ENCODE measurements around the gene ZNF564.
"Not testable (repeated sequence)": the region's sequence is repeated elsewhere in the genome, so short reads cannot be mapped to it uniquely, and the experiment has no call there.

Gene ZNF564

DNA sequence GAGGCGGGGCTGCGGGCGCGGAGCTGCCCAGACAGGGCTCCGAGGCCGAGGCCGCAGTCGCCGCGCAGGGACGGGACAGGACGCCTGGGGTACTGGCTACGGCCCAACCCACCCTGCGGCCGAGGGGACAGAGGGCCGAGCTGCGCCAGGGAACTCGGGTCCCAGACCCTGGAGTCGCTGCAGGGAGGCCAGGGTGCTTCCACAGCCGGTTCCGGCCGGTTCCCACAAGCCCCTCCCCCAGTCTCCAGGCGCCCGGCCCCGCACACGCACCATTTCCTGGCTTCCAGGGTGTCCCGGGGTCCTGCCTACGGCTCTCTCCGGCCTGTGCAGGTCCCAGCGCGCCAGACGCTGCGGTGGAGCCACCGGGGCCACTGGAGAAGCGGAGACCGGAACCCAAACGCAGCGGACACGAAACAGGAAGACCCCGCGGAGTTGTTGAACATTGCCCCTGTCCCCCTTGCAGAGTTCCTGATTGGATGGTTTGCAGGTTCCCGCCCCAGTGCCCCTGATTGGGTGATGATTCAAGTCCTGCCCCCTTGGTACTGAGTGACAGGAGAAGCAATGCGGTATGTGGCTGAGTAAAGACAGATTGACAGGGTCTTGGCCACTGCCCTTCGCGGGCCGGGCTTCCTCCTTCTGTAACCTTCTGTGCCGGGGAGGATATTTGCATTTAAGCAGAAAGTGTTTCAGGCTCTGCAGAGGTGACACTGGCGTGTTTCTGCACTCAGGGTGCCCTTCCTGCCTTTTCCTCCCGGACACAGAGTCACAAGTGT lies at the start of gene ZNF564:
ZNF564 (minus strand) TSS at position 423 of the 773 bp plus-strand sequence; CDS start at position 273, 150 bp downstream.
- peak; percentile 99 for DNase-seq (ENCODE audit: low read depth)

DNA sequence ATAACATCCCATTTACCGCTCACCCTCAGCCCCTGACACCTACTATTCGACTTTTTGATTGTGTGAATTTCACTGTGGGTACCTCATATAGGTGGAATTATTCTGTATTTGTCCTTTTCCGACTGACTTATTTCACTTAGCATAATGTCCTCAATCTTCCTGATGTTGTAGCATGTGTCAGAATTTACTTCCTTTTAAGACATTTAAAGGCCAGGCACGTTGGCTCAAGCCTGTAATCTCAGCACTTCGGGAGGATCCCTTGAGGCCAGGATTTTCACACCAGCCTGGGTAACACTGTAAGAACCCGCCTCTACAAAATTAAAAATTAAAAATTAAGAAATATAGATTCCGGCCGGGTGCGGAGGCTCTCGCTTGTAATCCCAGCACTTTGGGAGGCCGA lies 46.3 kb upstream of the ZNF564 start:
- DNase-seq (ENCODE audit: low read depth) = no peak

DNA sequence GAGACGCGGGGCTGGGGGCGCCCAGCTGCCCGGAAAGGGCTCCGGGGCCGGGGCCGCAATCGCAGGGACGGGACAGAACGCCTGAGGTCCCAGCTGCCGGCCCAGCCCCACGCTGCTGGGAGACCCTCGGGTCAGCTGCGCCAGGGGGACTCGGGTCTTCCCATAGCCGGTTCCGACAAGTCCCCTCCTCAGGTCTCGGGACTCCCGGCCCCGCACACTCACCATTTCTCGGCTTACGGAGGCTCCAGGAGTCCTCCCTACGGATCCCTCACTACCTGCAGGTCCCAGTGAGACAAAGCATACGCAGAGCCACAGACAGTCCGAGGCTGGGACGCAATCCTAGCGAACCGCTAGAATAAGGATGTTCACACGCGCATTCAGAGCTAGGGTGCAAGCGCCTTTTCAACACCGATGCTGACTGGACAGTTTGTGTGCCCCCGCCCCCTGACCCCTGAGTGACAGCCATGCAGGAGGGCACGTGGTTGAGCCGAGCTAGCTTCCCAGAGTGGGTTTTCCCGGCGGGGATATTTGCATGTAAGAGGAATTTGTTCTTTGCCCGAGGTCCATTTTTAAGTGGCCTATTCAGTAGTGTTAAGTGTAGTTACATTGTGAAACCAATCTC lies 45.8 kb upstream of the ZNF564 start:
- DNase-seq (ENCODE audit: low read depth) = no peak

DNA sequence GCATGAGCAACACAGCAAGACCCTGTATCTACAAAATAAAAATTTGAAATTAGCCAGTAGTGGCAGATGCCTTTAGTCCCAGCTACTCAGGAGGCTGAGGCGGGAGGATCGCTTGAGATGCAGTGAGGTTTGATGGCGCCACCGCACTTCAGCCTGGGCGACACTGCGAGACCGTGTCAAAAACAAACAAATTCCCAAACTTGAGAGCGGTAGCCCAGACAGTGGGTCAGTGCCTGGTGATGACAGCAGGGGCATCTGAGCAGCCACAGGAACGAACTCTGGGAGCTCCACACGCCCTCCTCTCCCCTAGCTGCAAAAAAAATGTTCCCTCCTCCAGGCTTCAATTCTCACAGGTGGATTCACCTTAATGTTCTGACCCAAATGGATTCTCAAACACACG lies 45.2 kb upstream of the ZNF564 start:
- no peak for DNase-seq (ENCODE audit: low read depth)

DNA sequence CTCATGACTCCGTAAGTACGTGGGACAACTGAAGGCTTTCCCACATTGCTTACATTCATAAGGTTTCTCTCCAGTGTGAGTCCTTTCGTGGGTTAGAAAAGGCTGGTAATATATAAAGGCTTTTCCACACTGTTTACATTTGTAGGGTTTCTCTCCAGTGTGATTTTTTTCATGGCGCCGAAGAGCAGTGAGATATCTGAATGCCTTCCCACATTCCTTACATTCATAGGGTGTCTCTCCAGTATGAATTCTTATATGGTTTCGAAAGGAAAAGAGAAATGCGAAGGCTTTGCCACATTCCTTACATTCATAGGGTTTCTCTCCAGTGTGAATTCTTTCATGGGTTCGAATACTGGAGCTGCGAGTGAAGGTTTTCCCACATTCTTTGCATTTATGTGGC lies 29.8 kb upstream of the ZNF564 start:
- no peak for DNase-seq (ENCODE audit: low read depth)

DNA sequence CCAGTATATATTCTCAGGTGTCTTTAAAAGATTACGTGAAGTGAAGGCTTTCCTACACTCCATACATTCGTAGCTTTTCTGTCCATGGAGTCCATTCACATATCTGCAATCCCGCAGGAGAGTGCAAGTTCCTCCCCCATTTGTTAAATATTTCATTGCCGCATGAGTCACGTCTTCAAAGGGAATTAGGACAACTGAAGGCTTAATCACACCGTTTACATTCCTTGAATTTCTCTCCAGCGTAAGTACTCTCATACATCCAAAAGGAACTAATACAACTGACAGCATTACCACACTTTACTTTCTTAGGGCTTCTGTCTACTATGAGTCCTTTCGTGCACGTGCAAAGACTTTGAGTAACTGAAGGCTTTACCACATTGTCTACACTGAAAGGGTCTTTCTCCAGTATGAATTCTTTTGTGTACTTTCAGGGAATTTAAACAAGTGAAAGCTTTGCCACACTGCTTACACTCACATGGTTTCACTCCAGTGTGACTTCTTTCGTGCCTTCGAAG lies 29.0 kb upstream of the ZNF564 start:
- no peak for DNase-seq (ENCODE audit: low read depth)

DNA sequence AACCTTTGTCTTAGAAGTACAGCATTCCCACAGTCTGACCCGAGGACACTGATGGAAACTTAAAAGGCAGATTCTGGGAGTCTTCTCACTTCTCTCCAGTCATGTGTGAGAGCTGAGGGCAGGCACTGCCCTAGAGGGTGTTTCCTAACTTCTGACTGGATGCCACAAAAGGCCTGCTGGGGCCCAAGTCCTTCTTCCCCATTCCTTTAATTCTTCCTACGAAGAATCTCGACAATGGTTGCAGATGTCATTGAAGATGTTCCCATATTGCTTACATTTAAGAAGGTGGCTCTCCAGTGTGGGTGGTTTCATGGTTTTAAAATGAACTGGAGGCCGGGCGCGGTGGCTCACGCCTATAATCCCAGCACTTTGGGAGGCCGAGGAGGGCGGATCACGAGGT lies 27.4 kb upstream of the ZNF564 start:
- no peak for DNase-seq (ENCODE audit: low read depth)

DNA sequence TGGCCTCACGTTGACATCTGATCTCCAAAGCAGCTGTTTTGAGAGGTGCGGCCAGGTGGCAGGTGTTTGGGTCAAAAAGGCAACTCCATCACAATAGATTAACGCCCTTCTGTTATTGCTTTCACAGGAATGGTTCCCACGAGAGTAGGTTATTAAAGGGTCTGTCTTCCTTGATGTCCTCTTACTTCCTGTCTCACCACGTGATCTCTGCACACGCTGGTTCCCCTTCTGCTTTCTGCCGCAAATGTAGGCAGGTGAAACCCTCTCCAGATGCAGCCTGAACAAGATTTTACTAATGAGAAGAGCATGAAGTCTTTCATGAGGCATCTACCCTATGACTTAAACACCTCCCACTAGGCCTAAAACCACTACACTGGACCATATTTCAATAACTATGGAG lies 22.8 kb upstream of the ZNF564 start:
- no peak for DNase-seq (ENCODE audit: low read depth)

DNA sequence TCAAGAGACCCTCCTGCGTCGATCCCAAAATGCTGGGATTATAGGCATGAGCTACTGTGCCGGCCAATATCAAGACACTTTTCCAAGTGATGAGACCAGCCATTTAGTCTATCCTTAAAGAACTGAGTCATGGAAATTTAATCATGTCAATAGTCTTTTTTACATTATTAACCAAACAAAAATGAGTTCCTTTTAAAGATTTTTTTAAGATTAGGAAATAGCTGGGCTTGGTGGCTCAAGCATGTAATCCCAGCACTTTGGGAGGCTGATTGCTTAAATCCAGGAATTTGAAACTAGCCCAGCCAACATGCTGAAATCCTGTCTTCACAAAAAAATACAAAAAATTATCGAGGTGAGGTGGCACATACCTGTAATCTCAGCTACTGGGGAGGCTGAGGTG lies 16.7 kb upstream of the ZNF564 start:
- DNase-seq (ENCODE audit: low read depth) = no peak

DNA sequence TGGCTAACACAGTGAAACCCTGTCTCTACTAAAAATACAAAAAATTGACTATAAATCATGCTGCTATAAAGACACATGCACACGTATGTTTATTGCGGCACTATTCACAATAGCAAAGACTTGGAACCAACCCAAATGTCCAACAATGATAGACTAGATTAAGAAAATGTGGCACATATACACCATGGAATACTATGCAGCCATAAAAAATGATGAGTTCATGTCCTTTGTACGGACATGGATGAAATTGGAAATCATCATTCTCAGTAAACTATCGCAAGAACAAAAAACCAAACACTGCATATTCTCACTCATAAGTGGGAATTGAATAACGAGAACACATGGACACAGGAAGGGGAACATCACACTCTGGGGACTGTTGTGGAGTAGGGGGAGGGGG lies 15.1 kb upstream of the ZNF564 start:
- DNase-seq (ENCODE audit: low read depth) = not testable (repeated sequence)

DNA sequence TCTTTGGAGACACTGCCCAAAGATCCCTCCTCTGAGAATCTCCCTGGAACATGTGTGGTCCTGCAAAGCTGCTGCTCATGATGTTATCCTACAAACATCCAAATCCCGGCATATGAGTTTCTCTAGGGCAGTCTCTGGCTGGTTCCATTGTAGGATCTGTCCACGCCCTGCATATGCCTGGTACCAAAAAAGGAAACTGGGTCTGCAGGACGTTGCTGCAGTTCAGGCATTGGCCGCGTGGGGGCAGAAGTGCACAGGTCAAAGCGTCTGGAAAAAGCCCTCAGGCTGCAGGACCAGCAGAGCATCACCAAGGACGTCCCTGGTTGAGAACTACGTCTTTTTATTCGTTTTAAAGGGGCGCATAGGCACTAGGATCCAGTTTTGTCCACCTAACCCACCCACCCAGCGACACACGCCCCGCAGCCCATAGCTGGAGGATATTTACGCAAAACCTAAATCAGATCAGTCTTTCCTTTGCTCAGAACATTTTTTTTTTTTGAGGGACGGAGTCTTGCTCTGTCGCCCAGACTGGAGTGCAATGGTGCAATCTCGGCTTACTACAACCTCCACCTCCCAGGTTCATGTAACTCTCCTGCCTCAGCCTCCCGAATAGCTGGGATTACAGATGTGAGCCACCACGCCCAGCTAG lies 12.9 kb upstream of the ZNF564 start:
- DNase-seq (ENCODE audit: low read depth) = peak; percentile 68

DNA sequence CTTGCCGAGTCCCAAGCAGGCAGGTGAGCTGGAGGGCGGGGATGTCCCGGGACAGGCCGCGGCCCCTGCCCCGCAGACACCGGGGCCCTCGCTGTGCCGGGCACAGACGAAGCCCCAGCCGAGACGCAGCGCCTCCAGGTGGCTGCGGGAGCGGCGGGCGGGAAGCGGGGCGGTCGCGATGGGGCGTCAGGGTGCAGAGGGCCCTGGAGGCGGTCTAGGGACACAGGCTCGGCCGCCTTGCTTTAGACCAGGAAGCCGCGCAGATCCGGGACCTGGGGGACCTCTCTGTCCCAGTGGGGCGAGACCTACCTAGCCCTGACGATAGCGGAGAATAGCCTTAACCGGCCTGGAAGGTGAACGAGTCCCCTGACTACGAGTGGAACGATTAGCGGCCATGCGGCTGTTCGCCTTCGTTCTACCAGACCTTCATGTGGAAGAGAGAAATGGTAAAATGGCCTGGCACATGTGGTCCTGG lies 4.2 kb upstream of the ZNF564 start:
- DNase-seq (ENCODE audit: low read depth) = no peak

DNA sequence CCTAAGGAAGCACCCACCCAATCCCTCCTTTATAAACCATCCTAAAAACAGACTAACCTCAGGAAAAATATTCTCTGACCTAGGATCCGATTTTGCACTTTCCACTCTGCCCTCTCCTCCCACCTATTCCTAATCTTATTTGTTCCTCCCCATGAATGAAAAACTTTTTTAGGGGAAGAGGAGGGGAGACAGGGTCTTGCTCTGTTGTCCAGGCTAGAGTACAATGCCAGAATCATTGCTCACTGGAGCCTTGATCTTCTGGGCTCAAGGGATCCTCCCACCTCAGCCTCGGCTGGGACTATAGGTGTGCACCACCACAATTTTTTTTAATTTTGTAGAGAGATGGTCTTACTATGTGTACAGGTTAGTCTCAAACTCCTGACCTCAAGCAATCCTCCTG lies 4.4 kb downstream of the ZNF564 start:
- DNase-seq (ENCODE audit: low read depth) = no peak

DNA sequence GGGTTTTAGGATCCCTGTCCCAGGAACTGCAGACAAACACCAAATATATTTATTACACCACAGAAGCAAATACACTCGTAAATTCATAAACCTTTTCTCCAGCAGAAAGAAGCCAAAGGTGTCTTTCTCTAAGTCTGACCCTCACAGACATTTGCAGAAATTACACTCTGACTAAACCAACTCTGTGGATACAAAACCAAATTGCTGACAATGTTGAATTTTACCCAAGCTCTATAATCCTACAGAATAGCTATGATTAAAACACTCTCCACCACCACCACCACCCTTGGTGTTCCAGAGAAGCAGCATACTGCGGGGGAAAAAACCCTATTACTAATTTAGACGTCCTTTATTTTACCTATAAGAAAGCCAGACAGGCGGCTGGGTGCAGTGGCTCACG lies 5.2 kb downstream of the ZNF564 start:
- DNase-seq (ENCODE audit: low read depth) = no peak

DNA sequence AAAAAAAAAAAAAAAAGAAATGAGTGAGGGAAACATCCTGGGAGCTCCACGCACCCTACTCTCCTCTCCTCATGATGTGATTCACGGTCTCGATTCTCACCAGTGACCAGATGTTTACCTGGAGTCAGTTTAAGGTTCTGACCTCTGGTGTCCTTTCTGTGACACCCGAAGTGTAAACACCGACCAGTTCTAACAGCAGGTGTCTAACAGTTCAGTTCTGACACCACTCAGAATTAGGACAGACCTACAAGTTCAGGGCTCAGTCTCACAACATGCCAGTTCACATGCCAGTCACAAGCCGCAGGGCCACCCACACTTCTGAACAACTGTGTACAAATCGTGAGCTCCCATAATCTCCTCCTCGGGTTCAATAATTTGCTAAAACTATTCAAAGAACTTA lies 6.0 kb downstream of the ZNF564 start:
- DNase-seq (ENCODE audit: low read depth) = no peak

DNA sequence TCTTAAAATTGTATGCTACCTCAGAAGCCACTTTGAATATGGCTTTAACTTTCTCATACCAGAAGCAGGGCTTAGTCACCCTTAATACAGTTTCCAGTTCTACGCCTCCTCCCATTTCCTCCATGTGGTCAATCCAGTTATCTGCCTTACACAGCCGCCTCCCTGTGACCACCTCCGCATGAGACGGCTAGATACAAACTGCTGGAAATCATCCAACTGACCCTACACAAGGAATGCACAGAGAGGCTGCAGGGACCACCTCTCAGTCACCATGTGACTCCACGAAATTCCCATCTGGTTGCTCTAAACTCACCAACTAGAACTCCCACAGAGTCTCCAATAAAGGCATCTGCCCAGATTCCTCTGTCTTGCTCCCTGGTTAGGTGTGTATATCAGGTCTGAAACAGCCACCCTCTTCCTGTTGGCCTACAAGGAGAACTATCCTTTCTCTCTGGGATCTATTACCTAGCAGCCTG lies 6.8 kb downstream of the ZNF564 start:
- DNase-seq (ENCODE audit: low read depth) = peak; percentile 90

DNA sequence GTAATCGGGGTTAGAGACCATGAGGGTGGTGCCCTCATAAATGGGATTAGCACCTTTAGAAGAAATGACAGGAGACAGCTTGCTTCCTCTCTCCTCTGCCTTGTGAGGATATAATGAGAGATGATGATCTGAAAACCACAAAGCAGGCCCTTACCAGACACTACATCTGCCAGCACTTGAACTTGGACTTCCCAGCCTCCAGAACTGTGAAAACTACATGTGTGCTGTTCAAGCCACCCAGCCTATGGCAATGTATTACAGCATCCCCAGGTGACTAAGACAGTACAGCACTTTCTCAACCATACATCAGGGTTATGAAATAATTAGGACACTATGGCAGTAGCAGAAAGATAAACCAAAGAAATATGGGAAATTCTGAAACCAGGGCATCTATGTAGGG lies 7.4 kb downstream of the ZNF564 start:
- DNase-seq (ENCODE audit: low read depth) = no peak

DNA sequence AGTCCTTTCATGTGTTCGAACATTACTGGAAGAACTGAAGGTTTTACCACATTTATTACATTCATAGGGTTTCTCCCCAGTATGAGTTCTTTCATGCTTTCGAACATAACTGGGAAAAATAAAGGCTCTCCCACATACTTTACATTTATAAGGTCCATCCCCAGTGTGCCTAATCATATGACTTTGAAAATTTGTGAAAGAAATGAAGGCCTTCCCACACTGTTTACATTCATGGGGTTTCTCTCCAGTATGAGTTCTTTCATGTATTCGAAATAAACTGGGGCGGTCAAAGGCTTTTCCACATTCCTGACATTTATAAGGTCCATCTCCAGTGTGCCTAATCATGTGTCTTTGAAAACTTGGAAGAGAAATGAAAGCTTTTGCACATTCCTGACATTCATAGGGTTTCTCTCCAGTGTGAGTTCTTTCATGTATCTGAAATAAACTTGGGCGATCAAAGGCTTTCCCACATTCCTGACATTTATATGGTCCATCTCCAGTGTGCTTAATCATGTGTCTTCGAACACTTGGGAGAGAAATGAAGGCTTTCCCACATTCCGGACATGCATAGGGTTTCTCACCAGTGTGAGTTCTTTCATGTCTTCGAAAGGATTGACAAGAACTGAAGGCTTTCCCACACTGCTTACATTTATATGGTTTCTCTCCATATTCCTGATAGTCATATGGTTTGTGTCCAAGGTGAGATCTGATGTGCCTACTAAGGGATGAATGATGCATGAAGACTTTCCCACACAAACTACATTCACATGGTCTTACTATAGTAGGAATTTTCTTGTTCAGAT lies 24.0 kb downstream of the ZNF564 start:
- no peak for DNase-seq (ENCODE audit: low read depth)

DNA sequence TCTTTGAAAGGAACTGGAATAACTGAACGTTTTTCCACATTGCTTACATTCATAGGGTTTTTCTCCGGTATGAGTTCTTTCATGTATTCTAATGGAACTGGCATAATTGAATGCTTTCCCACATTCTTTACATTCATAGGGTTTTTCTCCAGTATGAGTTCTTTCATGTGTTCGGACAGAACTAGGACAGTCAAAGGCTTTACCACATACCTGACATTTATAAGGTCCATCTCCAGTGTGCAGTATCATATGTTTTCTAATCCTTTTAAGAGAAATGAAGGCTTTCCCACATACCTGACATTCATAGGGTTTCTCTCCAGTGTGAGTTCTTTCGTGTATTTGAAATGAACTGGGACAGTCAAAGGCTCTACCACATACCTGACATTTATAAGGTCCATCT lies 24.7 kb downstream of the ZNF564 start:
- no peak for DNase-seq (ENCODE audit: low read depth)

DNA sequence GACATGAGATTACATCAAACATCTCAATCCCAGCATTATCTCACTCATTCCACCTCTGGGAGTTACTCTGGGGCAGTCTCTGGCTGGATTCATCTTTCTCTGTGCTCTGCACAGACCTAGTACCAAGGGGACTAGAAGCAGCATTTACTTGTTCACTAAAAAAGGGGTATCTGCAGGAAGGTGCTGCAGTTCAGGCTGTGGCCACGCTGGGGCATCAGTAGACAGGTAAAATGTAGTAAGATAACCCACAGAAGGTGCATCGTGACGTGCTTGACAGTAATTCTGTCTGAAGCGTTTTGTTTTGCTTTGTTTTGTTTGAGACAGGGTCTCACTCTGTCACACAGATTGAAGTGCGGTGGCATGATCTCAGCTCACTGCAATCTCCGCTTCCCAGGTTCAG lies 29.3 kb downstream of the ZNF564 start:
- no peak for DNase-seq (ENCODE audit: low read depth)

DNA sequence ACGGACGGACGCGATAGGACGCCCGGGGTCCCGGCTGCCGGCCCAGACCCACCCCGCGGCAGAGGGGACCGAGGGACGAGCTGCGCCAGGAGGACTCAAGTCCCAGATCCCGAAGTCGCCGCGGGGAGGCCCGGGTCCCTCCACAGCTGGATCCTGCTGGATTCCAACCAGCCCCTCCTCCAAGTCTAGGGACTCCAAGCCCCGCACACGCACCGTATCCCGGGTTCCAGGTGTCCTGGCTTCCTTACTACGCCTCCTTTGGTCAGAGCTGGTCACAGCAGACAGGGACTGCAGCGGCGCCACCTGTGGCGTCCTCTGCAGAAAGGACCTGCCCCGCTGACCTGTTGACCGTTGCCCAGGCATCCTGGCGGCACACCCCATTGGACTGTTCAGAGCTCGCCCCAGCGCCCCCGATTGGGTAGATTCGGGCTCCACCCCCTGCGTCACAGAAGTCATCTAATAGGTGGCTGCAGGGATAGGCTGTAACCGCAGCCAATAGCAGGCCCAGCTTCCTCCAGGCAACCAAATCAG lies 37.7 kb downstream of the ZNF564 start:
- DNase-seq (ENCODE audit: low read depth) = no peak

DNA sequence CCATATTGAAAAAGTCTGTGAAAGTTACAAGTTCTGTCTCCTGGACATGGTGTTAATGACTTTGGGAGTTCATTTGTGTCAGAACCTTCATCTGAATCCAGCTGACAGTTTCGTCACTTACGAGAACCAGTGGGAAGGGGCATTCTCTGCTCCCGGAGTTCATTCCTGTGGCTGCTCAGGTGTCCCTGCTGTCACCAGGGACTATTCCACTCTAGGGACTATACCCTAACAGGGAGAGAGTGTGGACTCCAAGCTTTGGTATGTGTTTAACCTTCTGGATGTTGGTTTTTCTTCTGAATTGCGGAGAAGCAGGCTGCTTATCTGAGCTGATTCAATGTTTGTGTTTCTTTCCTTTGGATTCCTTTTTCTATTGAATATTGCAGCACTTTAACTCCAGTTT lies 54.2 kb downstream of the ZNF564 start:
- no peak for DNase-seq (ENCODE audit: low read depth)
